HCT116 (cell line): ENCODE data around the gene RELB. TPM values are rescaled to one million over a fixed set of nuclear protein-coding genes. Genes with fewer than 3 reads are reported as not detected.

Experiments used
- ATAC-seq: fragments of 200-7000 bp; cut with Tn5 transposase; 2 replicates; pipeline ENCODE4 v1.9.1; 2020; ENCODE audit warnings: mild to moderate bottlenecking, moderate library complexity
- BruUV-seq: library from RNA; stranded (reverse); fragments of 400-500 nt; replicated peaks from 2 replicates; lab custom pipeline; 2021; lab: Mats Ljungman, UMichigan
- CTCF ChIA-PET: fragments of 300-600 bp; sonication (Branson Sonifier 250); formaldehyde crosslinking; loops from one replicate; lab custom pipeline; 2021; ENCODE audit warnings: antibody characterized with exemption; lab: Charles Lee
- POLR2A ChIA-PET: fragments of 300-600, 350-600 bp; sonication (Branson Sonifier 250); formaldehyde crosslinking; loops from one replicate; lab custom pipeline; 2021; ENCODE audit warnings: antibody characterized with exemption; lab: Charles Lee
- RAD21 ChIA-PET, 2 experiments: fragments of 300-600 bp; sonication (Branson Sonifier 250); formaldehyde crosslinking; loops; one replicate each; lab custom pipeline; 2023; ENCODE audit warnings: low total read pairs in 2 of 2; ENCODE audit not compliant: uncharacterized antibody in 2 of 2, unreplicated experiment in 2 of 2, low non-redundant PET in 1 of 2; lab: Charles Lee
- DNase-seq: peaks from one replicate; pipeline ENCODE4 v3.0.0-alpha.2; 2010; ENCODE audit warnings: low read depth, low spot score
- H2AFZ ChIP-seq: fragments of 200-600 bp; shearing (Covaris generic), sonication (generic); 2 replicates; pipeline ENCODE4 v1.6.1; 2017; ENCODE audit warnings: low read depth, mixed run types, mixed read lengths, antibody characterized with exemption, low read length; ENCODE audit not compliant: poor library complexity, severe bottlenecking
- H3K27ac ChIP-seq: 2 replicates; pipeline ENCODE4 v1.5.1; 2012; ENCODE audit warnings: low read depth, low read length
- H3K27me3 ChIP-seq: fragments of 200-600 bp; sonication (generic); 2 replicates; pipeline ENCODE4 v1.6.1; 2016; ENCODE audit warnings: mixed run types, low read length, mixed read lengths; ENCODE audit not compliant: insufficient read depth
- H3K36me3 ChIP-seq, 2 experiments: fragments of 200-500 bp in 1 of 2; fragments of 200-600 bp in 1 of 2; sonication (Bioruptor generic) in 1 of 2; sonication (generic) in 1 of 2; 2 replicates each; pipeline versions ENCODE4 v1.5.1 to v1.6.1; 2014 to 2016; ENCODE audit warnings: low read length in 2 of 2, inconsistent platforms in 1 of 2, mixed read lengths in 1 of 2, mixed run types in 1 of 2; ENCODE audit not compliant: insufficient read depth in 2 of 2, control insufficient read depth in 1 of 2
- H3K4me1 ChIP-seq, 2 experiments: fragments of 200-600 bp in 1 of 2; sonication (generic) in 1 of 2; 2 replicates each; pipeline versions ENCODE4 v1.5.1 to v1.6.1; 2012 to 2017; ENCODE audit warnings: low read length in 2 of 2, inconsistent platforms in 1 of 2, mild to moderate bottlenecking in 1 of 2, mixed read lengths in 1 of 2, mixed run types in 1 of 2, moderate library complexity in 1 of 2; ENCODE audit not compliant: insufficient read depth in 2 of 2, control insufficient read depth in 1 of 2
- H3K4me2 ChIP-seq: fragments of 200-600 bp; sonication (generic); 2 replicates; pipeline ENCODE4 v1.6.1; 2017; ENCODE audit warnings: mixed run types, low read length, mixed read lengths
- H3K4me3 ChIP-seq, 2 experiments: fragments of 200-600 bp in 1 of 2; sonication (generic) in 1 of 2; replicated peaks in 1 of 2; 2 replicates each; pipeline ENCODE4 v1.5.1; 2011 to 2016; ENCODE audit warnings: low read length in 2 of 2, control low read depth in 1 of 2, low read depth in 1 of 2, mild to moderate bottlenecking in 1 of 2, mixed read lengths in 1 of 2, mixed run types in 1 of 2
- H3K79me2 ChIP-seq: fragments of 200-600 bp; sonication (generic); 2 replicates; pipeline ENCODE4 v1.6.1; 2017; ENCODE audit warnings: mild to moderate bottlenecking, mixed run types, low read length, moderate library complexity, mixed read lengths; ENCODE audit not compliant: insufficient read depth
- H3K9ac ChIP-seq: fragments of 200-600 bp; sonication (generic); 2 replicates; pipeline ENCODE4 v1.6.1; 2016; ENCODE audit warnings: low read length, mixed read lengths
- H3K9me2 ChIP-seq: fragments of 200-600 bp; sonication (generic), shearing (Covaris generic); 2 replicates; pipeline ENCODE4 v1.6.1; 2017; ENCODE audit warnings: mixed run types, mild to moderate bottlenecking, moderate library complexity; ENCODE audit not compliant: insufficient read depth
- H3K9me3 ChIP-seq, 2 experiments: fragments of 200-500 bp in 1 of 2; fragments of 200-600 bp in 1 of 2; sonication (Bioruptor generic) in 1 of 2; sonication (generic) in 1 of 2; 2 replicates each; pipeline ENCODE4 v1.6.1; 2014 to 2017; ENCODE audit warnings: low read length in 2 of 2, mixed read lengths in 2 of 2, inconsistent platforms in 1 of 2, low read depth in 1 of 2, mild to moderate bottlenecking in 1 of 2, mixed run types in 1 of 2, moderate library complexity in 1 of 2; ENCODE audit not compliant: control insufficient read depth in 1 of 2, insufficient read depth in 1 of 2
- H4K20me1 ChIP-seq: fragments of 200-600 bp; sonication (generic), shearing (Covaris generic); 2 replicates; pipeline ENCODE4 v1.6.1; 2017; ENCODE audit warnings: mixed run types, mild to moderate bottlenecking, moderate library complexity; ENCODE audit not compliant: insufficient read depth
- CEBPB ChIP-seq: IDR thresholded peaks from 2 replicates; pipeline ENCODE4 v1.6.1; 2012; ENCODE audit warnings: low read depth
- EGR1 ChIP-seq: IDR thresholded peaks from 2 replicates; pipeline ENCODE4 v1.6.1; 2012; ENCODE audit warnings: low read depth
- FOSL1 ChIP-seq: IDR thresholded peaks from 2 replicates; pipeline ENCODE4 v1.6.1; 2012; ENCODE audit warnings: low read depth
- JUND ChIP-seq: IDR thresholded peaks from 2 replicates; pipeline ENCODE4 v1.6.1; 2012
- POLR2A ChIP-seq: IDR thresholded peaks from 2 replicates; pipeline ENCODE4 v1.7.0; 2011; ENCODE audit warnings: borderline replicate concordance; ENCODE audit not compliant: insufficient read depth, insufficient read length; ENCODE audit errors: extremely low read depth
- POLR2AphosphoS5 ChIP-seq: IDR thresholded peaks from 2 replicates; pipeline ENCODE4 v1.6.1; 2011; ENCODE audit warnings: mild to moderate bottlenecking, low read depth, low read length, moderate library complexity
- REST ChIP-seq: IDR thresholded peaks from 2 replicates; pipeline ENCODE4 v1.6.1; 2012; ENCODE audit warnings: low read depth
- SIN3A ChIP-seq: IDR thresholded peaks from 2 replicates; pipeline ENCODE4 v1.6.1; 2012; ENCODE audit warnings: low read depth
- YY1 ChIP-seq: IDR thresholded peaks from 2 replicates; pipeline ENCODE4 v1.6.1; 2011; ENCODE audit warnings: low read length, low read depth, moderate library complexity, mild to moderate bottlenecking; ENCODE audit not compliant: insufficient replicate concordance; ENCODE audit errors: extremely low read depth
- ZNF274 ChIP-seq: fragments of 200-500 bp; sonication (Bioruptor generic); IDR thresholded peaks from 2 replicates; pipeline ENCODE4 v1.6.1; 2014; ENCODE audit warnings: mild to moderate bottlenecking, low read depth, low read length, inconsistent platforms
- intact Hi-C: fragments of 100-400 bp; cut with micrococcal nuclease; formaldehyde crosslinking; loops from 2 replicates; pipeline ENCODE4 v1.10.0; 2022
- total RNA-seq: library from RNA; stranded (reverse); gene quantifications from one replicate; pipeline ENCODE4 v1.2.1, GENCODE V29; 2021; ENCODE audit not compliant: unreplicated experiment

Gene RELB
- total RNA-seq, 1 experiment from 2014 or later, result 12.9 TPM

DNA sequence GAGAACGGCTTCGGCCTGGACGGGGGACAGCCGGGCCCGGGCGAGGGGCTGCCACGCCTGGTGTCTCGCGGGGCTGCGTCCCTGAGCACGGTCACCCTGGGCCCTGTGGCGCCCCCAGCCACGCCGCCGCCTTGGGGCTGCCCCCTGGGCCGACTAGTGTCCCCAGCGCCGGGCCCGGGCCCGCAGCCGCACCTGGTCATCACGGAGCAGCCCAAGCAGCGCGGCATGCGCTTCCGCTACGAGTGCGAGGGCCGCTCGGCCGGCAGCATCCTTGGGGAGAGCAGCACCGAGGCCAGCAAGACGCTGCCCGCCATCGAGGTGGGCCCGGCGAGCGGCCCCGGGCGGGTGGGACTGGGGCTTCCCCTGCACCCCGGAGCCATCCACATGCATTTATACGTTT is 10.7 kb downstream of the RELB start:
- TF ChIP-seq POLR2A (no peak), JUND (no peak), ZNF274 (no peak), EGR1 (no peak), REST (no peak), SIN3A (no peak), FOSL1 (no peak), POLR2AphosphoS5 (no peak), YY1 (no peak), CEBPB (no peak)
- no peak overlapping the region for H3K4me2 ChIP-seq
- H3K27me3 ChIP-seq, result no peaks in the 10 kb centered on the region
- H3K9me3 ChIP-seq, result no peaks in the 10 kb centered on the region
- H3K79me2 ChIP-seq, result no peaks in the 10 kb centered on the region
- no peaks in the 10 kb centered on the region for H4K20me1 ChIP-seq
- DNase-seq, result no peak
- ChIA-PET POLR2A (no interaction called here), CTCF (no interaction called here), RAD21 (no interaction called here)
- H3K9me2 ChIP-seq, result no peaks in the 10 kb centered on the region
- intact Hi-C loops, result no loop called here
- H2AFZ ChIP-seq, result no peak overlapping the region
- H3K27ac ChIP-seq, result no peak overlapping the region
- H3K4me1 ChIP-seq, result peaks cover under 1 to 1% of the 10 kb centered on the region in 2 experiments; a peak in 3 of 4 replicates
- H3K4me3 ChIP-seq, result no peak overlapping the region
- H3K36me3 ChIP-seq, result no peaks in the 10 kb centered on the region; a peak in 1 of 4 replicates
- no peak for ATAC-seq
- no TSS peak for BruUV-seq
- no peak overlapping the region for H3K9ac ChIP-seq
